ENCODE measurements around the gene OR2B6. TPM values are rescaled to one million over a fixed set of nuclear protein-coding genes. Genes with fewer than 3 reads are reported as not detected.

OR2B6 gene
- total RNA-seq = not detected in 2 replicates

GRCh38 chr6:27956941-27957340 lies at the start of gene OR2B6:
Gene OR2B6, plus strand, starts transcription at chr6:27957241. Its CDS starts 0 bp downstream, at chr6:27957241.

GRCh38 chr6:27911956-27912446 lies 45.0 kb upstream of the OR2B6 start, which contains the start of gene OR2B2:
Gene OR2B2, minus strand, starts transcription at chr6:27912396. Its CDS starts 77 bp downstream, at chr6:27912319.

Other genes with a start within 250 kb of the OR2B6 start
- not detected in 2 replicates for gene OR2B2, start 44.8 kb upstream of the OR2B6 start, total RNA-seq
- 0.25 and 0.77 TPM in 2 replicates for gene ZNF165, start 123.3 kb downstream of the OR2B6 start, total RNA-seq
- gene ZSCAN16, start 167.4 kb downstream of the OR2B6 start, total RNA-seq = 4.9 and 5.8 TPM in 2 replicates
- gene ZKSCAN8, start 184.6 kb downstream of the OR2B6 start, total RNA-seq = 17.2 and 19.2 TPM in 2 replicates

Data from uterine smooth muscle cell (primary cell).